Trophoblast cell (in vitro differentiated cells and primary cell): ENCODE data around the gene S100PBP.

Experiments used
- DNase-seq, 2 donors: peaks; one replicate each; pipeline ENCODE4 v3.0.0-alpha.2; 2016
- H2AFZ ChIP-seq: 2 replicates; pipeline ENCODE4 v1.6.1; 2013; ENCODE audit warnings: low read length, moderate library complexity, mild to moderate bottlenecking; ENCODE audit not compliant: insufficient read depth, poor library complexity
- H2AK5ac ChIP-seq: 2 replicates; pipeline ENCODE4 v1.6.1; 2013; ENCODE audit warnings: mild to moderate bottlenecking, low read length
- H2BK120ac ChIP-seq: 2 replicates; pipeline ENCODE4 v1.6.1; 2013; ENCODE audit warnings: low read length, mild to moderate bottlenecking, moderate library complexity; ENCODE audit not compliant: insufficient read depth, poor library complexity
- H2BK12ac ChIP-seq: 2 replicates; pipeline ENCODE4 v1.6.1; 2013; ENCODE audit warnings: mild to moderate bottlenecking, low read length, moderate library complexity
- H2BK5ac ChIP-seq: 2 replicates; pipeline ENCODE4 v1.6.1; 2013; ENCODE audit warnings: low read length, low read depth, moderate library complexity, mild to moderate bottlenecking; ENCODE audit not compliant: poor library complexity
- H3K14ac ChIP-seq: 2 replicates; pipeline ENCODE4 v1.6.1; 2013; ENCODE audit warnings: mild to moderate bottlenecking, low read length
- H3K18ac ChIP-seq: 2 replicates; pipeline ENCODE4 v1.6.1; 2013; ENCODE audit warnings: mild to moderate bottlenecking, low read length
- H3K23ac ChIP-seq: 2 replicates; pipeline ENCODE4 v1.6.1; 2013; ENCODE audit warnings: low read length
- H3K27ac ChIP-seq: 2 replicates; pipeline ENCODE4 v1.5.1; 2013; ENCODE audit warnings: low read depth, mild to moderate bottlenecking, inconsistent platforms, low read length, moderate library complexity
- H3K27me3 ChIP-seq: 2 replicates; pipeline ENCODE4 v1.6.1; 2013; ENCODE audit warnings: inconsistent platforms, mild to moderate bottlenecking, low read length, moderate library complexity; ENCODE audit not compliant: insufficient read depth
- H3K36me3 ChIP-seq, 2 experiments: 1 replicate in 1 of 2; 2 replicates in 1 of 2; pipeline ENCODE4 v1.6.1; 2013; ENCODE audit warnings: low read length in 2 of 2, mild to moderate bottlenecking in 2 of 2, moderate library complexity in 1 of 2; ENCODE audit not compliant: insufficient read depth in 2 of 2, control insufficient read depth in 1 of 2
- H3K4ac ChIP-seq: 2 replicates; pipeline ENCODE4 v1.6.1; 2013; ENCODE audit warnings: low read depth, mild to moderate bottlenecking, low read length, moderate library complexity
- H3K4me1 ChIP-seq, 2 experiments: 1 replicate in 1 of 2; 2 replicates in 1 of 2; pipeline ENCODE4 v1.6.1; 2013; ENCODE audit warnings: low read length in 2 of 2, mild to moderate bottlenecking in 2 of 2, moderate library complexity in 1 of 2; ENCODE audit not compliant: insufficient read depth in 2 of 2, control insufficient read depth in 1 of 2
- H3K4me2 ChIP-seq: 2 replicates; pipeline ENCODE4 v1.6.1; 2013; ENCODE audit warnings: inconsistent platforms, mild to moderate bottlenecking, low read length, moderate library complexity
- H3K4me3 ChIP-seq: 2 replicates; pipeline ENCODE4 v1.5.1; 2013; ENCODE audit warnings: mild to moderate bottlenecking, low read depth, low read length, inconsistent platforms
- H3K79me1 ChIP-seq: one replicate; pipeline ENCODE4 v1.6.1; 2013; ENCODE audit warnings: low read length
- H3K79me2 ChIP-seq: 2 replicates; pipeline ENCODE4 v1.6.1; 2013; ENCODE audit warnings: low read length, mild to moderate bottlenecking; ENCODE audit not compliant: control insufficient read depth, insufficient read depth, poor library complexity
- H3K9ac ChIP-seq: 2 replicates; pipeline ENCODE4 v1.6.1; 2013; ENCODE audit warnings: mild to moderate bottlenecking, low read length
- H3K9me3 ChIP-seq: 2 replicates; pipeline ENCODE4 v1.6.1; 2013; ENCODE audit warnings: low read depth, mild to moderate bottlenecking, control low read depth, inconsistent platforms, low read length; ENCODE audit not compliant: insufficient read depth
- H4K12ac ChIP-seq: 2 replicates; pipeline ENCODE4 v1.6.1; 2013; ENCODE audit warnings: low read depth, mild to moderate bottlenecking, low read length, moderate library complexity
- H4K8ac ChIP-seq: 2 replicates; pipeline ENCODE4 v1.6.1; 2013; ENCODE audit warnings: low read depth, mild to moderate bottlenecking, low read length, moderate library complexity
- H4K91ac ChIP-seq: one replicate; pipeline ENCODE4 v1.6.1; 2013; ENCODE audit warnings: low read depth, mild to moderate bottlenecking, low read length, moderate library complexity
- whole genome bisulfite sequencing: extraction: QIAGEN DNeasy Blood & Tissue Kit; methylation state at CpG from one replicate; pipeline ENCODE4 v1.1.7; 2013; ENCODE audit warnings: missing lambda C conversion rate; ENCODE audit not compliant: insufficient read length, insufficient coverage; ENCODE audit errors: extremely low coverage; 5-methylcytosine and 5-hydroxymethylcytosine counted together

The S100PBP gene

DNA sequence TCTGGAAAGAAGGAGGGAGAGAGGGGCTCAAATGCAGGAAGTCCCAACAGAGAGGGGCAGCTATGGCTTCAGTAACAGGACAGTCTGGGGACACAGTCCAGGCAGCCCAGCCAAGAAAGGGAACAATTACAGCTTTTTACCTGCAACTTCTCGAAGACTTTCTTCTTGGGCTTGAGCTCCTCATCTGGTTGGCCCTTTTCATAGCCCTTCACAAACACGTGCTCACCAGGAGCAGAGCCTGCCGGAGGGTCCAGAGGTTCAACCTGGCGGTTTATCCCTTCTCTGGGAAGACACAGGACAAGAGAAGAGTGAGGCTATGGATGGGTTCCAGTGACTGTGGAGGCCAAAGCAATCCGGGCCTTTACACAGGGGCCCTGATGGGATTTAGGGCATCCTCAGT lies 38.2 kb upstream of the S100PBP start:
- Histone ChIP-seq H3K36me3 (peaks cover 39 to 67% of the 10 kb centered on the region in 2 experiments), H4K12ac (no peak overlapping the region), H3K4me1 (no peaks in the 10 kb centered on the region), H2AK5ac (no peak overlapping the region), H3K79me2 (no peaks in the 10 kb centered on the region), H3K79me1 (no peaks in the 10 kb centered on the region), H3K18ac (no peak overlapping the region), H3K4me3 (no peak overlapping the region), H3K4me2 (no peak overlapping the region), H2BK120ac (no peak overlapping the region), H3K23ac (no peak overlapping the region), H2BK12ac (no peak overlapping the region), H3K9me3 (no peaks in the 10 kb centered on the region), H3K27ac (no peak overlapping the region), H3K9ac (no peak overlapping the region), H3K4ac (no peak overlapping the region), H4K8ac (no peak overlapping the region), H4K91ac (no peak overlapping the region), H2AFZ (no peak overlapping the region), H3K27me3 (no peaks in the 10 kb centered on the region), H3K14ac (no peak overlapping the region), H2BK5ac (no peak overlapping the region)
- WGBS: no CpG with 5 or more reads among the region's 5 CpGs
- no peak for DNase-seq

DNA sequence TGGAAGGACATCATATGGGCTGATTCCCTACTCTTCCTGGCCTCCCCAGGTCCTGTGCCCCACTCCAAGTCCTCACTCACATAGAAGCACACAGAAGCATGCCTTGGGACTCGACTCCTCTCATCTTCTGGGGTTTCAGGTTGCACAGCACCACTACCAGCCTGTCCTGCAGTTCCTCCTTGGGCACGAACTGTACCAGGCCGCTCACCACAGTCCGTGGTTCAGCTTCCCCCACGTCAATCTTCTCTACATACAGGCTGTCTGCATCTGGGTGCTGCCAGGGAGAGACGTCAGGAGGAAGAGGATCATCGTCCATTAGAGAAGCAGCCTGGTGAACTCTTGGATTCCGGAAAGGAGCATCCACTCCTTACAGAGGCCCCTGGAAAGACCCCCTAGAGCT lies 37.4 kb upstream of the S100PBP start:
- no peaks in the 10 kb centered on the region for H3K9me3 ChIP-seq
- no peak overlapping the region for H2BK5ac ChIP-seq
- no peak overlapping the region for H2BK120ac ChIP-seq
- no peak overlapping the region for H2AK5ac ChIP-seq
- WGBS: no CpG with 5 or more reads among the region's 8 CpGs
- no peaks in the 10 kb centered on the region for H3K4me1 ChIP-seq
- H4K91ac ChIP-seq: no peak overlapping the region
- no peak overlapping the region for H3K4ac ChIP-seq
- no peak for DNase-seq
- H4K12ac ChIP-seq: no peak overlapping the region
- H3K14ac ChIP-seq: no peak overlapping the region
- no peak overlapping the region for H3K27ac ChIP-seq
- H3K27me3 ChIP-seq: no peaks in the 10 kb centered on the region
- H3K4me2 ChIP-seq: no peak overlapping the region
- H2AFZ ChIP-seq: no peak overlapping the region
- H3K9ac ChIP-seq: no peak overlapping the region
- no peak overlapping the region for H3K4me3 ChIP-seq
- H2BK12ac ChIP-seq: no peak overlapping the region
- no peak overlapping the region for H4K8ac ChIP-seq
- no peaks in the 10 kb centered on the region for H3K79me2 ChIP-seq
- peaks cover 36 to 63% of the 10 kb centered on the region in 2 experiments for H3K36me3 ChIP-seq
- H3K18ac ChIP-seq: no peak overlapping the region
- H3K79me1 ChIP-seq: no peaks in the 10 kb centered on the region
- no peak overlapping the region for H3K23ac ChIP-seq

DNA sequence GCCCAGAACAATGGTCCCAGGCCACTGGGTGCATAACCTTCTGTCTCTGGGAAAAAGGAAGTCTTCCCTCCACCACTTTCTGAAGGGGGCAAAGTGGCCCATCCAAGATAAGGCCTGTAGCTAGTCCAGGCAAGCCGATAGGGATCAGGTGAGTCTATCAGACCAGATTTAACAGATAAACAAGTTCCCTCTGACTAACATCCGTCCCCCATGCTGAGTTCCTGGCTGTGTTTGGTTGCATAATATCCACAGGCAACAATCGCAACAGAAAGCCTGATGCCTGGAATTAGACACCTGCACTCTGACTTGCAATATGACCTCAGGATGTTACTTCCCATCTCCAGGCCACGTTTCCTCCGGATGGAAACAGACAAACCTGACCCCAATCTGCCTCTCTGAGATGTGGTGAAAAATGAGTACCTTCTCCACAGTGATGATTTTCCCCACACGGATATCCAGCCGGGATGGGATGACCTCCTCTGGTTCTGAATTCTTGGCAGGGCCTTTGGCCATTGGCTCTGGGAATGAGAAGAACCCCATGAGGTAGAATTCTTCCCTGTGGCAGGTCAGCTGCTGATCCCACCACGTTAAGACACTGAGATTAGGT lies 36.7 kb upstream of the S100PBP start:
- Histone ChIP-seq H3K4me3 (no peak overlapping the region), H2AFZ (no peak overlapping the region), H3K9me3 (no peaks in the 10 kb centered on the region), H2BK120ac (no peak overlapping the region), H3K79me1 (no peaks in the 10 kb centered on the region), H3K18ac (no peak overlapping the region), H3K27ac (no peak overlapping the region), H4K8ac (no peak overlapping the region), H4K12ac (no peak overlapping the region), H3K79me2 (no peaks in the 10 kb centered on the region), H3K4ac (no peak overlapping the region), H2AK5ac (no peak overlapping the region), H2BK12ac (no peak overlapping the region), H3K27me3 (no peaks in the 10 kb centered on the region), H3K36me3 (peaks cover 34 to 55% of the 10 kb centered on the region in 2 experiments), H3K9ac (no peak overlapping the region), H3K4me2 (no peak overlapping the region), H3K14ac (no peak overlapping the region), H2BK5ac (no peak overlapping the region), H4K91ac (no peak overlapping the region), H3K4me1 (no peaks in the 10 kb centered on the region), H3K23ac (no peak overlapping the region)
- no CpG with 5 or more reads among the region's 8 CpGs for WGBS
- peak; percentile 67 to 83 for DNase-seq

DNA sequence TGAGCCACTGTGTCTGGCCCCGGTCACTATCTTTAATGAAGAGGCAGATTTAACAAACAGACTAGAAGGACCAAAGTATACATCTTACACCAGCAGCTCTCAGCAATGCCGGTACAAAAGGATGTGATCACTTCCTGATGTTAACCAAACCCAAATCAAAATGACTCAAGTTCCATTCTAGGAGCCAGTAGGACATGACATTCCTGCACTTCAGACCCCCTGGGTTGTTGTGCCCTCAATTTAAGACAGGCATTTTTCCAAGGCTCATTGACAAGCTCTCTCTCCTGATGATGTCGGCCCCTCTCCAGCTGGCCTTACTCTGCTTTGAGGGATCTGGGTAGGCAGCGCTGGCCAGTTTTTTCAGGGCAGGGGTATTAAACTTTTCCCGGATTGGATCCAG lies 35.4 kb upstream of the S100PBP start:
- no peak overlapping the region for H3K4ac ChIP-seq
- no peak overlapping the region for H4K8ac ChIP-seq
- H3K9ac ChIP-seq: no peak overlapping the region
- H2BK5ac ChIP-seq: no peak overlapping the region
- no peak overlapping the region for H3K23ac ChIP-seq
- H2AFZ ChIP-seq: no peak overlapping the region
- H3K36me3 ChIP-seq: peaks cover 29 to 52% of the 10 kb centered on the region in 2 experiments
- H3K79me1 ChIP-seq: no peaks in the 10 kb centered on the region
- DNase-seq: no peak
- no peak overlapping the region for H3K27ac ChIP-seq
- H3K27me3 ChIP-seq: no peaks in the 10 kb centered on the region
- no peak overlapping the region for H2AK5ac ChIP-seq
- no peak overlapping the region for H4K91ac ChIP-seq
- no CpG with 5 or more reads among the region's 5 CpGs for WGBS
- no peaks in the 10 kb centered on the region for H3K9me3 ChIP-seq
- H3K79me2 ChIP-seq: no peaks in the 10 kb centered on the region
- H4K12ac ChIP-seq: no peak overlapping the region
- no peaks in the 10 kb centered on the region for H3K4me1 ChIP-seq
- H3K14ac ChIP-seq: no peak overlapping the region
- no peak overlapping the region for H3K18ac ChIP-seq
- no peak overlapping the region for H2BK12ac ChIP-seq
- H3K4me3 ChIP-seq: no peak overlapping the region
- no peak overlapping the region for H3K4me2 ChIP-seq
- H2BK120ac ChIP-seq: no peak overlapping the region
